NCI-H226 (cell line): ENCODE data around the gene PPIL4.
A peak's percentile ranks its signal among the peaks of the same experiment; 100 is the strongest.
"Not testable (repeated sequence)": the region's sequence is repeated elsewhere in the genome, so short reads cannot be mapped to it uniquely, and the experiment has no call there.

Experiments used
- DNase-seq: peaks from one replicate; pipeline ENCODE4 v3.0.0-alpha.2; 2015

The PPIL4 gene

GRCh38 chr6:149482545-149483333 is 63.1 kb downstream of the PPIL4 start:
- DNase-seq, result no peak

DNA sequence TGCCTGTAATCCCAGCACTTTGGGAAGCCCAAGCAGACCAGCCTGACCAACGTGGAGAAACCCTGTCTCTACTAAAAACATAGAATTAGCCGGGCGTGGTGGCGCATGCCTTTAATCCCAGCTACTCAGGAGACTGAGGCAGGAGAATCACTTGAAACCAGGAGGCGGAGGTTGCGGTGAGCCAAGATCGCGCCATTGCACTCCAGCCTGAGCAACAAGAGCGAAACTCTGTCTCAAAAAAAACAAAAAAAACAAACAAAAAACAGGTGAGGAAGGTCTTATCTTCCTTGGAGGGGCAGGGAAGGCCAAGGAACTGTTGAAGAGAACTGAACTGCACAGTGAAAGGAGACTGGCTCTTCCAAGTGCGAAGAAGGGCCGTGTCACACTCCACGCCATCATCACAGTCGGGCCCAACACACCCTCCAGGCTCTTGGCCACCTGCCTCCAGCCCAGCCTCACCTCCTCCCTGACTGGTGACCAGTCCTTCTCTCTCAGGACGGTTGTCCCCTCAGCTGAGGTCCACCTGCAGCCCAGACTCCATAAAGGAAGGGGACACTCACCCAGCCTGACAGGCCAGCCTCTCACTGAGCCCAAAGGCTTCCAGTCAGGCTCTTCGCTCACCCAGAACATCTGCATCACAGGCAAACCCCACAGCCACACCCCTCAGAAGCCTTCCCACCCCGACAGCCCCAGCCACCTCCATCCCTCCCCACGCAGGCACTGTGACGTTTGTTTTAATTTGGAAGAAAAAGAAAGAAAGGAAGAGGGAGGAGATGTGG is 65.2 kb downstream of the PPIL4 start:
- DNase-seq, result no peak

- no peak for DNase-seq
Measured at GRCh38 chr6:149478631-149479314, 67.1 kb downstream of the PPIL4 start.

GRCh38 chr6:149477544-149477943 is 68.3 kb downstream of the PPIL4 start:
- no peak for DNase-seq

DNA sequence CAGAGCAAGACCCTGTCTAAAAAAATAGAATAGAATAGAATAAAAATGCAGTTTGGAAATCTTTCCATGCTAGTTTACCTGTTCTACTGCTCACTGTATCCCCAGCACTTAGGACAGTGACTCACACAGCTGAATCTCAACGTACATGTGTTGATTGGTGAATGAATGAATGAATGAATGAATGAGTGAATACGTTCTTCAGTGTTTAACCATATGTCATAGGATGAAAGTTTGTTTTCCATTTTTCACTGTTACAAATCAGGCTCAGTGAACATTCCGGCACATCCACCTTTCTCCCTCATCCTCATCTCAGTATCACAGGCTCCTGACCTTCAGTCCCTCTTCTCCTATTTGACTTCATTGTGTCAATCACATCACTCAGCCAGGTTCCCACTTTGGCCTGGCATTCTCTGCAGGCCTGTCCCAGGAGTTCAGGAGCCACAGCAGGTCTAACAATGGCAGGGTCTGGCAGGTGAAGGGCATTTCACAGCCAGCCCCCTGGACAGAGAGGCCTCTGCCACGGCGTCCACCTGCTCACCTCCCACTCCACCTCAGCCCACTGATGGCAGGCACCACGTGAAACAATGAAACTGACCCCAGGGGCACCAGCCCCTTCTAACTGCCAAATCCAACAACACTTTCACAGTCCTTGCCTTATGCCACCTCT is 68.9 kb downstream of the PPIL4 start:
- no peak for DNase-seq

GRCh38 chr6:149474108-149474935 is 71.5 kb downstream of the PPIL4 start:
- no peak for DNase-seq

- DNase-seq, result peak; percentile 92
Measured at GRCh38 chr6:149473080-149474052, 72.5 kb downstream of the PPIL4 start.

GRCh38 chr6:149472241-149472640 is 73.6 kb downstream of the PPIL4 start:
- DNase-seq, result no peak

GRCh38 chr6:149471801-149472200 is 74.0 kb downstream of the PPIL4 start:
- no peak for DNase-seq

GRCh38 chr6:149470948-149471347 is 74.9 kb downstream of the PPIL4 start:
- no peak for DNase-seq

DNA sequence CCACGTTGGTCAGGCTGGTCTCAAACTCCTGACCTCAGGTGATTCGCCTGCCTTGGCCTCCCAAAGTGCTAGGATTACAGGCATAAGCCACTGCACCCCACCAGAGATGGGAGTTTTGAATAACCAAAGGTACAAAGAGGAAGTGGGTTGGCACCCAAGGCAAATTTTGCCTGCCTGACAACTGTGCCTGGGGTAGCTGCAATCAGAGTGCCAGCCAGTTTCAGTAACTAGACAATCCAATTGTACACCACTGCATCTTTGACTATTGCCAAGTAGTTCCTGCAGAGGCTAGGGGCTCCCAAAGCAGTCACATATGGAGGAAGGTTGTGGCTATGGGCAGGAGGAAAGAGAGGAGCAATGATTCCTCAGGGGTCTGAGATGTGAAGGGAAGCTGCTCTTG is 77.7 kb downstream of the PPIL4 start:
- DNase-seq, result no peak

- no peak for DNase-seq
Measured at GRCh38 chr6:149467265-149467664, 78.6 kb downstream of the PPIL4 start.

DNA sequence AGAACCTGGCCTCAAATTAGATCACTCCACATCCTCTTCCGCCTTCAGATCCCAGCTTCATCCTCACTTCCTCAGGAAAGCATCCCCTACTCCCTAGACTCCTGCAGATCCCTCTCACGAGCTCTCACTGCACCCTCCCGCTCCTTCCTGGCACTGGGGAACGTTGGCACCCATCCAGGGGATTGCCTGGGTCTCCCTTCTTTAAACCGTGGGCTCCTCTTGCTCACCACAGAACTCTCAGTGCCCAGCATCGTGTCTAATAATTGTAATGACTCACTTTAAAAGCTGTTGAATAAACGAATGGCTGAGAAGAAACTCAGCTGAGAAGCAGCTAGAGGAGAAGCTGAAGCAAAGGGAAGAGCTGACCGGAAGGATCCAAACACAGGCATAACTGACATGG is 81.4 kb downstream of the PPIL4 start:
- DNase-seq, result no peak

- DNase-seq, result no peak
Measured at GRCh38 chr6:149463781-149464180, 82.1 kb downstream of the PPIL4 start.

DNA sequence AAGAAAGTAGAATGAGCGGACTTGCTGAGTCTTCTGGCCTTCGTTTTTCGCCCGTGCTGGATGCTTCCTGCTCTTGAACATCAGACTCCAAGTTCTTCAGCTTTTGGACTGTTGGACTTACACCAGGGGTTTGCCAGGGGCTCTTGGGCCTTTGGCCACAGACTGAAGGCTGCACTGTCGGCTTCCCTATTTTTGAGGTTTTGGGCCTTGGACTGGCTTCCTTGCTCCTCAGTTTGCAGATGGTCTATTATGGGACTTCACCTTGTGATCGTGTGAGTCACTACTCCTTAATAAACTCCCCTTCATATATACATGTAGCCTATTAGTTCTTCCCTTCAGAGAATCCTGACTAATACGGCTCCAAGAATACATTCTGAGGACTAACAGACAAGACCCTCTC is 83.1 kb downstream of the PPIL4 start:
- DNase-seq, result not testable (repeated sequence)

- no peak for DNase-seq
Measured at GRCh38 chr6:149461670-149462069, 84.2 kb downstream of the PPIL4 start.

GRCh38 chr6:149460249-149460648 is 85.6 kb downstream of the PPIL4 start:
- DNase-seq, result not testable (repeated sequence)

GRCh38 chr6:149459761-149460160 is 86.1 kb downstream of the PPIL4 start:
- DNase-seq, result no peak

GRCh38 chr6:149458806-149459205 is 87.0 kb downstream of the PPIL4 start:
- DNase-seq, result no peak

DNA sequence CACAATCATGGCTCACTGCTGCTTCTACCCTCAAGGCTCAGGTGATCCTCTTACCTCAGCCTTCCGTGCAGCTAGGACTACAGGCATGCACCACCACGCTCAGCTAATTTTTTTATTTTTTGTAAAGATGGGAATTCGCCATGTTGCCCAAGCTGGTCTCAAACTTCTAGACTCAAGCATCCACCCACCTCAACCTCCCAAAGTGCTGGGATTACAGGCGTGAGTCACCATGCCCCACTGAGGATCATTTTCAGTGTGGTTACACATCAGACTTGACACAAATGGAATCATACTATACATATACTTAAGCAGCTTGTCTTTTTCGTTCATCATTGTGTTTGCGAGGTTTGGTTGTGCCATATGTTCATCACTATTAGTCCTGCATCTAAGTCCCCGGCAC is 87.6 kb downstream of the PPIL4 start:
- DNase-seq, result no peak

DNA sequence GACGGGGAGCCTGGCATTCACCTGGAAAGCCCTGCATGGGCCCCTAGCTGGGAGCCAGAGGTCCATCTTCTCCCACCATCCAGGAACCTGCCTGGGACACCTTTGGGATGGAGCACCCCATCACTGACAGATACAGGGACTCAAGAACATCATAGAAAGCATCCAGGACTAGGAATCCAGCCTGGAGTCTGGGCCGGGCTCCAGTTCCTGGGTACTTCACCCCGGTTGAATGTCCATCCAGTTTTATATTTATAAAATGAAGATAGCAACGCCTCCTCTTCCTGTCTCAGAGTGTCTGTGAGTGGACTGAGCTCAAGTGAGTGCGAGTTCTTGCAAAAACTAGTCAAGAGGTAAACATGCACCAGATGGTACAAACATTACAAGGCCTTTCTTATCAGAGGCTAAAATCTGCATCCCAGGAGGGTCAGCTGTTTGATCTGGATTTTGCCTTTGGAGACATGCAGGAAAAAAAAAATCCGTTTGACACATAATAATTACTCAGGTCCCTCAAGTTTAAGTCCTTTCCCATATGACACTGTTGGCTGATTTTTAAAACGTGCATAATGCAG is 88.4 kb downstream of the PPIL4 start:
- no peak for DNase-seq
